ENCODE results near the gene COQ8A.

COQ8A gene

DNA sequence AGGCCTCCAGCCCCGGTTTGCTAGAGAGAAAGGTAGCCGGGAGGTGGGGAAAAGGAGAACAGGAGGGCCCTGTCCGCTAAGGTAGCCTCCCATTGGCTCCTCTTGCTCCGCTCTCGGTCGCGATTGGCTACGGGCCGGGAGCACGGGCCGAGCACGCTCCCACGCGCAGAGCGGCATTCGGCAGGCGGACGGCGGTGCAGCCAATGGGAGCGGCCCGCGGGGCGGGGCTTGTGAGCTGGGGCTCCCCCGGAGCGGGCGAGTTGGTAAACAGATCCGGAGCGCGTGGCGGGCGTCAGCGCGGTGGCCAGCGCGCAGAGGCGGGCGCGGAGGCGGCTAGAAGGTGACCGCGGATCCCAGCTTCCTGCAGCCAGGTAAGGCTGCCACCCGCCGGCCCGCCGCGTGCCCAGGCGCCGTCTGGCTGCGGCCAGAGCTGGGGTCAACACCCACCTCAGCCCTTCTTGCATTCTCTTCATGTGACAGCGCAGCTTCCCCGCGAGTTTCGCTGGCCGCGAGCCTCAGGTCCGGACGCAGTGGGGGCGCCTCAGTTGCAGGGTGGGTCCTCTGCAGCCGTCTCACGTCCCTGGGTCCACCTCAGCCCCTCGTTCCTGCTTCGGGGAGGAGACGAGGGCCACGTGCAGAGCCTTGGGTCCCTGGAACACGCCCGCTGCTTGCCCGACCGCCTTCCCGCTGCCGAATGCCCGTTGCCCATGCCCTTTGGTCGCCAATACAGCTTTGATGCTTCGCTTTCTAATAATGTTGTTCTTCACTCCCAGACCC is at the start of gene COQ8A:
COQ8A (plus strand) TSS at position 266 of the 777 bp plus-strand sequence. CDS start 21,092 bp downstream, outside the sequence.
- DNase-seq: peak; percentile 100
- in situ Hi-C loops (cut with HindIII; ENCODE audit: low pct_ligation_motif_present, low pct_unique_long_range_greater_than_20kb, low sequenced_read_pairs): no loop called here

GRCh38 chr1:226890331-226891108 is 49.6 kb upstream of the COQ8A start:
- in situ Hi-C loops (cut with HindIII; ENCODE audit: low pct_ligation_motif_present, low pct_unique_long_range_greater_than_20kb, low sequenced_read_pairs): no loop called here

GRCh38 chr1:226891346-226891745 is 48.7 kb upstream of the COQ8A start:
- DNase-seq: no peak
- in situ Hi-C loops (cut with HindIII; ENCODE audit: low pct_ligation_motif_present, low pct_unique_long_range_greater_than_20kb, low sequenced_read_pairs): no loop called here

More at GRCh38 chr1:226890331-226891108, 49.6 kb upstream of the COQ8A start:
- DNase-seq: no peak

DNA sequence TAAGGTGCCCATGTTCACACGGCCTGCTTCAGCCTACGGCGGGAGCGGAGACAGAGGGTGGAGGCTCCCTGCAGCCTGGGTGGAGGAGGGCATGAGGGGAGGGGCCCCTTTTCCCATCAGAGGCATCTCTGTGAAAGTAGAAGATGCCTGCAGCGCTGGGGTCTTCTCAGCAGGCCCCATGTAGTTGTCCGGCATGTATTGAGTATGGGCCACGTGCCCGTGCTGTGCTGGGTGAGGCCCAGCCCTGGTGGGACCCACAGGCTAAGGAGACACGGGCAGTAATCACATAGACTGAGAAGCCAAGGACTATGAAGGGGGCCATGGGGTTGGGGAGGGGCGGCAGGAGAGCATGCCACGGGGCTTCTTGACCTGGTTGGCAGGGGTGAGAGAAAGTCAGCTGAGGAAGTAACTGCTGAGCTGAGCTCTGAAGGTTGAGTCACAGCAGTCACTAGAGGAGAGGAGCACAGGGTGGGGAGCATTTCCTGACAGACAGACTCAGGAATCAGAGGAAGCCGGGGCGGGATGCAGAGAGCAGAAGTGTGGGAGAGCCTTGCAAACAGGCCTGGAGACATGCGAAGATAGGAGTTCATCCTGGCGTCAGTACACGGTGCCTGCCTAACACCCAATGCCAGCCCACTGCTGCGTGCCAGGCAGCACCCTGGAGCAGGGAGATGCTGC is 48.1 kb upstream of the COQ8A start:
- in situ Hi-C loops (cut with HindIII; ENCODE audit: low pct_ligation_motif_present, low pct_unique_long_range_greater_than_20kb, low sequenced_read_pairs): no loop called here
- no peak for DNase-seq

GRCh38 chr1:226892524-226892875 is 47.6 kb upstream of the COQ8A start:
- in situ Hi-C loops (cut with HindIII; ENCODE audit: low pct_ligation_motif_present, low pct_unique_long_range_greater_than_20kb, low sequenced_read_pairs): no loop called here
- DNase-seq: no peak

GRCh38 chr1:226893936-226894335 is 46.2 kb upstream of the COQ8A start:
- in situ Hi-C loops (cut with HindIII; ENCODE audit: low pct_ligation_motif_present, low pct_unique_long_range_greater_than_20kb, low sequenced_read_pairs): no loop called here
- no peak for DNase-seq

DNA sequence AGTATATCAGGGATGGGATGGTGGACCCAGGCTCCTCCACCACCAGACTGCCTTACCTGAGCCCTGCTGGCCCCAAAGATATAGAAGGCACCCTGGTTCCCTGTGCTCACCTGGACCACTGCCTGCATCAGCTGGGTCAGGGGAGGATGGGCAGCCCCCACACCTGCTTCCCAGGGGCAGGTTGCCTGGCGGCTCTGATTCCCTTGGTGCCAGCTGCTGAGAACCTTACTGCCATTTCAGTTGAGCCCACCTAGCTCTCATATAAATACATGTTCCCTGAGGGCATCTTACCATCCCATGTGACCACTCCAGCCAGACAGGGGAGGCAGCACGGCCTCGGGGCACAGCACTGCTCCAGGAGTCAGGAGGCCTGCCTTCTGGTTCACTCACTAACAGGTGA is 45.3 kb upstream of the COQ8A start:
- in situ Hi-C loops (cut with HindIII; ENCODE audit: low pct_ligation_motif_present, low pct_unique_long_range_greater_than_20kb, low sequenced_read_pairs): no loop called here
- no peak for DNase-seq

DNA sequence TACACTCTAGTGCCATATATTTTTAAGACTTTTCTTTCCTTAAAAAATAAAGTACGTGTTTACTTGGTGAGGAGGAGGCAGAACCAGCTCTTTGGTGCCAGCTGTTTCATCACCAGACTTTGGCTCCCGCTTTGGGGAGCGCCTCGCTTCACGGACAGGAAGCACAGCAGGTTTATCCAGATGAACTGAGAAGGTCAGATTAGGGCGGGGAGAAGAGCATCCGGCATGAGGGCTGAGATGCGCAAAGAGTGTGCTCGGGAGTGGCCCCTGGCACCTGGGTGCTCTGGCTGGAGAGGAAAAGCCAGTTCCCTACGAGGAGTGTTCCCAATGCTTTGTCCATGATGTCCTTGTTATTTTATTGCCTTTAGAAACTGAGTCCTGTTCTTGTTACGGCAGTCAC is 44.5 kb upstream of the COQ8A start:
- no peak for DNase-seq
- in situ Hi-C loops (cut with HindIII; ENCODE audit: low pct_ligation_motif_present, low pct_unique_long_range_greater_than_20kb, low sequenced_read_pairs): no loop called here

DNA sequence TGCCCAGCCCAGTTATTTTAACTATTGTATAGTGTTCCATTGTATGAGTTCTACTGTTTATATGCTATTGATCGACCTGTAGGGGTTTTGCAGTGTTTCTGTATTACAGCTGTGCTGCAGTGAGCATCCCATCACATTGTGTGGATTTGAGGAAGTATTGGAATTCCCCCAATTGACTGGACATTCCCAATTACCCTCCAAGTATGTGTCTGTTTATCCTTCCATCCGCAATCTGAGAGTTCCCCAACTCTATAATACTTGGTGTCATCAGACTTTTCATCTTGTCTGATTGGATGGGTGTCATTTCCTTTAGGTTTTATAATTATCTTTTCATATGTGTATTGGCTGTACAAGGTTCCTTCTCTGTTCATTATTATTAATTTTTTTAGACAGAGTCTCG is 41.8 kb upstream of the COQ8A start:
- in situ Hi-C loops (cut with HindIII; ENCODE audit: low pct_ligation_motif_present, low pct_unique_long_range_greater_than_20kb, low sequenced_read_pairs): no loop called here
- no peak for DNase-seq

DNA sequence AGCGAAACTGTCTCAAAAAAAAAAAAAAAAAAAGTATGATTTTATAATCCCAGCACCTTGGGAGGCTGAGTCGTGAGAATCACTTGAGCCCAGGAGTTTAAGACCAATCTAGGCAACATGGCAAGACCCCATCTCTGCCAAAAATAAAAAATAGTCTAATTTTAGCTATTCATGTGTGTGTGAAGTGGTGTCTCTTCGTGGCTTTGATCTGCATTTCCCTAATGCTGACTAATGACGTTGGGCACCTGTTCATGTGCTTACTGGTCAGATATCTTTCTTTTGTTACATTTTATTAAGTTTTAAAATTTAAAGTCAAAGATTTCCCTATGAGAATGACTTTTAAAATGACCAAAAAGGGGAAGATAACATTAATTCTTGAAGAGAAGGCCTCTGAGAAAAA is 38.7 kb upstream of the COQ8A start:
- in situ Hi-C loops (cut with HindIII; ENCODE audit: low pct_ligation_motif_present, low pct_unique_long_range_greater_than_20kb, low sequenced_read_pairs): no loop called here
- no peak for DNase-seq

GRCh38 chr1:226902601-226903000 is 37.5 kb upstream of the COQ8A start:
- in situ Hi-C loops (cut with HindIII; ENCODE audit: low pct_ligation_motif_present, low pct_unique_long_range_greater_than_20kb, low sequenced_read_pairs): no loop called here
- DNase-seq: no peak

DNA sequence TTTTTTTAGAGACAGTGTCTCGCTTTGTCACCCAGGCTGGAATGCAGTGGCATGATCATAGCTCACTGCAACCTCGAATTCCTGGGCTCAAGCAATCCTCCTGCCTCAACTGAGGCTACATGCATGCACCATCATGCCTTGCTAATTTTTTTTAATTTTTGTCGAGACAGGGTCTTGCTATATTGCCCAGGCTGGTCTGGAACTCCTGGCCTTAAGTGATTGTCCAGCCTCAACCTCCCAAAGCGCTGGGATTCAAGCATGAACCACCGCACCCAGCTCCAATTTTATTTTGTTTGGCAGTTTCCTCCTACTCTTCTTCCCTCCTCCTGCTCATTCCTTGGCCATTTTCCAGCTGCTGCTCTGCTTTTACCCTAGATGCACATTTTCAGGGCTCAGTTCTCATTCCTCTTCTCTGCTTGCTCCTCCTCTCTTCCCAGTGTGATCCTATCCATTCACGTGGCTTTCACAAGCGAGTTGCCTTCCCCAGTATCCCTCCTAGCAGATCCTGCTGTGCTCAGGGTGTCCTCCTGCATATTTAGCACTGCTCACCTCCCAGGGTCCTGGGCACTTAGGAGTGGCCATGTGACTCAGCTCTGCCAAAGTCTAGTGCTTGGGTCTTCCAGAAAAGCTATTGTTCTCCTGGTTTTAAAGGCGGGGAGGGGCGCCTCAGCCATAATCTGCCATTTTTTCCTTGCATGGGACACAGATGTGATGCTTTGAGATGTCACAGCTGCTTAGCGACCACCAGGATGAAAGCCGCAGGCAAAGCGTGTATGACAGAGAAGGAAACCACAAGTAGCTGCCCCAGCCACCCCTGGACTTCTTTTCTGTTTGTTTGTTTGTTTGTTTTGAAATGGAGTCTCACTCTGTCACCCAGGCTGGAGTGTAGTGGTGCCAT is 36.0 kb upstream of the COQ8A start:
- in situ Hi-C loops (cut with HindIII; ENCODE audit: low pct_ligation_motif_present, low pct_unique_long_range_greater_than_20kb, low sequenced_read_pairs): no loop called here
- no peak for DNase-seq

DNA sequence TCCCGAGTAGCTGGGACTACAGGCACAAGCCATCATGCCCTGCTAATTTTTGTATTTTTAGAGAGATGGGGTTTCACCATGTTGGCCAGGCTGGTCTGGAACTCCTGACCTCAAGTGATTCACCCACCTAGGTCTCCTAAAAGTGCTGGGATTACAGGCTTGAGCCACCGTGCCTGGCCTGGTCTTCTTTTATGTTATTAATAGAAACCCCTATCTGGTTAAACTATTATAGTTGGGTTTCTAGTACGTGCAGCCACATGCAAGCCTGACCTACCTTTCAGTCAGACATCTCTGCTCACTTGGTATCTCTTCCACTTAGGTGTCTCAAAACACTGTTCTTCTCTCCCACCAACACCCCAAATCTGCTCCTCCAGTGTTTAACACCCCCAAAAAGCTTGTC is 35.3 kb upstream of the COQ8A start:
- in situ Hi-C loops (cut with HindIII; ENCODE audit: low pct_ligation_motif_present, low pct_unique_long_range_greater_than_20kb, low sequenced_read_pairs): no loop called here

DNA sequence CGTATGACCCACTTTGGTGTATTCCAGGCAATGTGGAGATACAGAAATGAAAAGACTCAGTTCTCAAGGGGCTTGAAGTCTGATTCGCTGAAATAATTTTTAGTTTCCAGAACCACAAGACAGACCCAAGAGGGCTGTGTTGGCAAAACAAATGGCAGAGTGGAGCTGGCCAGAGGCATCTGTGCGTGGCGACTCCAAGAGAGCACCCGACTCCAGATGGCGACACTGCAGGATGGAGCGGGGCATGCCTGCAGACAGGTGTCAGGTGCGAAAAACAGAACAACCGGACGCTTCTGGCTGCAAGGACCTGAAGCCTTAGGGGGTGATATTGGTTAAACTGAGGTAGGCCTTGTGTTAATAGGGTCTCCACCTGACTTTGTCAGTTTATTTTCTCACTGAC is 31.7 kb upstream of the COQ8A start:
- DNase-seq: no peak
- in situ Hi-C loops (cut with HindIII; ENCODE audit: low pct_ligation_motif_present, low pct_unique_long_range_greater_than_20kb, low sequenced_read_pairs): no loop called here

More for the DNA sequence above, 35.3 kb upstream of the COQ8A start:
- no peak for DNase-seq

DNA sequence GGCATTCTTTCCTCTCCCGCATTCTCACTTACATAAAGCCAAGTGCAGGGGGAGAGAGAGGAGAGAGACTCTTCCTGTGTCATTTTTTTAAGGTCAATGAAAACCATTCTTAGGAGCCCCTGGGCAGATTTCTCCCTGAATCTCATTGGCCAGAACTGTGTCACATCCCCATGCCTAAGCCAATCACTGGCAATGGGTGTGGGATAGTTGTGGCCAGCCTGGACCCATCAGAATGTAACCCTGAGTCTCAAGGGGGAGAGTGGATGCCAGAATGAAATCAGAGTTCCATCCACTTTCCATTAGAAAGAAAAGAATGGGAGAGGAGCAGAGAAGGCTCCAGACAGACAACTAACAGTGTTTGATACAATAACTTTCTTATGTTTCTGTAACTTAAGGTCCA is 31.2 kb upstream of the COQ8A start:
- in situ Hi-C loops (cut with HindIII; ENCODE audit: low pct_ligation_motif_present, low pct_unique_long_range_greater_than_20kb, low sequenced_read_pairs): no loop called here
- no peak for DNase-seq

DNA sequence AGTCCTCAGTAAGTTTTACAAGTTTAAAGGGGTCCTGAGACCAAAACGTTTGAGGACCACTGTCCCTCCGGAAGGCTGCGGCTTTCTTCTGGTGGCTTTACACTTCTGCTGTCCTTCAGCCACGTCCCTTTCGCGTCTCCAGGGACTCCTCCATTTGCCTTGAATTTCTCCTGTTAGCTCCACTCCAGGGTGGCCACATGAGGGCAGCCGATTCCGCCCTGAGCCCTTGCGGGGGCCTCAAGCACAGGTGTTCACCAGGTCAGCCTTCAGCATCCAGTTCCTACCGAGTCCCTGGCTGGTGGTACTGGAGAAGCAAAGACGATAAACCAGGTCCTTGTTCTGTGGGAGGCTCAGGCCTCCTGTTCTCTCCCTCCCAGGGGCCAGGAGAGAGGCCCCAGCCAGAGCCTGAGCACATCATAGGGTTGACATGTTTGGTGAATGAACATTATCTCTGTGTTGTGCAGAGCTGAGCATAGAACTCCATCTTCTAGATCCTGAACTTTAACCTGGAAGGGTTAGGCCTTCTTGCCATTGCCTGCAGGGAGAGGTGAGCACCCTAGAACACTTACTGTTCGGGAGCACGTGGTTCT is 27.4 kb upstream of the COQ8A start:
- DNase-seq: no peak
- in situ Hi-C loops (cut with HindIII; ENCODE audit: low pct_ligation_motif_present, low pct_unique_long_range_greater_than_20kb, low sequenced_read_pairs): no loop called here

- no peak for DNase-seq
- in situ Hi-C loops (cut with HindIII; ENCODE audit: low pct_ligation_motif_present, low pct_unique_long_range_greater_than_20kb, low sequenced_read_pairs): no loop called here
Measured at GRCh38 chr1:226915672-226915995, 24.5 kb upstream of the COQ8A start.

DNA sequence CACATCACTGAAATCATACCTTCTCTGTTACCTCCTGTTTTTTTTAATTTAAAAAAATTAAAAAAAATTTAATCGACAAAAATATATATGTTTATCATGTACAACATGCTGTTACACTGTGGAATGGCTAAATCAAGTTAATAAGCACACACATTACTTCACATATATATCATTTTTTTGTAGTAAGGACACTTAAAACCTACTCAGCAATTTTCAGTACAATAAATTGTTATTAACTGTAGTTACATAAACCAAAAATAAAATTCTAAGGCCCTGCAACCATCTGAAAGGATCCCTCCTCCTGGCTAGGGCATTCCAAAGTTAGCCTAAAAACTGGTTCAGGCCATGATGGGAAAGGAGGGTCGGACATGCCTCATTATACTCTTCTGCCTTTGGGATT is 23.6 kb upstream of the COQ8A start:
- in situ Hi-C loops (cut with HindIII; ENCODE audit: low pct_ligation_motif_present, low pct_unique_long_range_greater_than_20kb, low sequenced_read_pairs): no loop called here
- no peak for DNase-seq

Measured in ACHN (cell line).